Effector memory CD8-positive, alpha-beta T cell (primary cell): Measurements from ENCODE around the gene COA5.

Experiments used
- ATAC-seq: fragments of 150-1000 bp; cut with Tn5 transposase; replicated peaks from 2 replicates; pipeline ENCODE4 v1.10.0; 2021; ENCODE audit warnings: mild to moderate bottlenecking, moderate library complexity
- DNase-seq, 3 experiments: peaks; one replicate each; pipeline ENCODE4 v3.0.0; 2021
- H3K27ac Mint-ChIP-seq, 2 donors: one replicate each; pipeline ENCODE4 v1.8.0; 2022; ENCODE audit warnings: mild to moderate bottlenecking in 2 of 2, mixed read lengths in 2 of 2, moderate library complexity in 2 of 2
- H3K27me3 Mint-ChIP-seq, 2 donors: one replicate each; pipeline ENCODE4 v1.8.0; 2022; ENCODE audit warnings: mixed read lengths in 2 of 2
- H3K36me3 Mint-ChIP-seq: one replicate; pipeline ENCODE4 v1.8.0; 2022; ENCODE audit warnings: mild to moderate bottlenecking, moderate library complexity, mixed read lengths; ENCODE audit not compliant: insufficient read depth
- H3K4me1 Mint-ChIP-seq, 2 donors: one replicate each; pipeline ENCODE4 v1.8.0; 2022; ENCODE audit warnings: low read depth in 2 of 2, mixed read lengths in 2 of 2
- H3K4me3 Mint-ChIP-seq, 2 donors: one replicate each; pipeline ENCODE4 v1.8.0; 2022; ENCODE audit warnings: mild to moderate bottlenecking in 2 of 2, mixed read lengths in 2 of 2, moderate library complexity in 2 of 2
- H3K9me3 Mint-ChIP-seq, 2 donors: one replicate each; pipeline ENCODE4 v1.8.0; 2022; ENCODE audit warnings: mixed read lengths in 2 of 2
- total RNA-seq, 9 experiments: gene quantifications; one replicate each; lab custom pipeline; 2026; lab: John Stamatoyannopoulos, UW

The COA5 gene
- total RNA-seq, result 10.8 to 43.5 (median 26.6) reads per million in 9 experiments

- Mint-ChIP-seq H3K36me3 (peaks cover 49% of the 10 kb centered on the region), H3K27me3 (no peaks in the 10 kb centered on the region), H3K4me1 (peaks cover 44 to 71% of the 10 kb centered on the region in 2 donors), H3K9me3 (no peaks in the 10 kb centered on the region), H3K4me3 (peak within 1 kb of the TSS; percentile 90 to 94), H3K27ac (peak within 1 kb of the TSS; percentile 96)
- ATAC-seq (peak; percentile 91), DNase-seq (peak; percentile 85 to 90 (median 89))
Measured at GRCh38 chr2:98608116-98608961, at the start of gene COA5, which contains the start of gene UNC50. TSS of gene COA5 (minus strand) at chr2:98608512. CDS start at chr2:98608405, 107 bp downstream. TSS of gene UNC50 (plus strand) at chr2:98608589. CDS start at chr2:98609760, 1,171 bp downstream.

GRCh38 chr2:98656800-98657199 lies 48.5 kb upstream of the COA5 start:
- H3K9me3 Mint-ChIP-seq, result no peaks in the 10 kb centered on the region
- peak overlapping the region; percentile 67 to 72 for H3K4me3 Mint-ChIP-seq
- ATAC-seq (peak; percentile 89), DNase-seq (peak; percentile 49 to 59 (median 57))
- H3K36me3 Mint-ChIP-seq, result peaks cover 59% of the 10 kb centered on the region
- peak overlapping the region; percentile 78 to 88 for H3K27ac Mint-ChIP-seq
- H3K4me1 Mint-ChIP-seq, result peaks cover 59 to 81% of the 10 kb centered on the region in 2 donors
- no peaks in the 10 kb centered on the region for H3K27me3 Mint-ChIP-seq

- peak overlapping the region; percentile 78 to 88 for H3K27ac Mint-ChIP-seq
- H3K9me3 Mint-ChIP-seq, result peaks cover 2% of the 10 kb centered on the region in 2 donors
- DNase-seq (no peak), ATAC-seq (peak; percentile 44)
- H3K27me3 Mint-ChIP-seq, result no peaks in the 10 kb centered on the region
- H3K36me3 Mint-ChIP-seq, result peaks cover 65% of the 10 kb centered on the region
- peaks cover 60 to 84% of the 10 kb centered on the region in 2 donors for H3K4me1 Mint-ChIP-seq
- H3K4me3 Mint-ChIP-seq, result peak overlapping the region; percentile 19 to 80
Measured at GRCh38 chr2:98654699-98655495, 46.6 kb upstream of the COA5 start.

- H3K4me3 Mint-ChIP-seq, result peak overlapping the region; percentile 65 to 80
- peaks cover 3 to 8% of the 10 kb centered on the region in 2 donors for H3K9me3 Mint-ChIP-seq
- H3K4me1 Mint-ChIP-seq, result peaks cover 56 to 67% of the 10 kb centered on the region in 2 donors
- no peak for DNase-seq
- no peak for ATAC-seq
- H3K36me3 Mint-ChIP-seq, result peaks cover 85% of the 10 kb centered on the region
- H3K27ac Mint-ChIP-seq, result peak overlapping the region; percentile 78 to 88
- H3K27me3 Mint-ChIP-seq, result no peaks in the 10 kb centered on the region
Measured at GRCh38 chr2:98650998-98651397, 42.7 kb upstream of the COA5 start.

GRCh38 chr2:98649992-98650375 lies 41.7 kb upstream of the COA5 start:
- ATAC-seq, result no peak
- DNase-seq, result no peak
- Mint-ChIP-seq H3K4me1 (peaks cover 53 to 62% of the 10 kb centered on the region in 2 donors), H3K36me3 (peaks cover 81% of the 10 kb centered on the region), H3K27ac (peak overlapping the region; percentile 78 to 88), H3K4me3 (peak overlapping the region; percentile 47 to 50), H3K27me3 (no peaks in the 10 kb centered on the region), H3K9me3 (peaks cover 3 to 8% of the 10 kb centered on the region in 2 donors)

GRCh38 chr2:98649135-98649991 lies 41.1 kb upstream of the COA5 start:
- DNase-seq (peak; percentile 79 to 87 (median 84)), ATAC-seq (peak; percentile 95)
- Mint-ChIP-seq H3K4me1 (peaks cover 49 to 55% of the 10 kb centered on the region in 2 donors), H3K27ac (peak overlapping the region; percentile 78 to 88), H3K36me3 (peaks cover 82% of the 10 kb centered on the region), H3K27me3 (no peaks in the 10 kb centered on the region), H3K4me3 (peak overlapping the region; percentile 47 to 50), H3K9me3 (peaks cover 3 to 8% of the 10 kb centered on the region in 2 donors)

GRCh38 chr2:98648451-98648850 lies 40.1 kb upstream of the COA5 start:
- H3K27ac Mint-ChIP-seq, result peak overlapping the region; percentile 78 to 88
- ATAC-seq (no peak), DNase-seq (no peak)
- H3K4me3 Mint-ChIP-seq, result no peak overlapping the region
- H3K4me1 Mint-ChIP-seq, result peaks cover 42 to 54% of the 10 kb centered on the region in 2 donors
- H3K27me3 Mint-ChIP-seq, result no peaks in the 10 kb centered on the region
- H3K36me3 Mint-ChIP-seq, result peaks cover 85% of the 10 kb centered on the region
- peaks cover 3 to 8% of the 10 kb centered on the region in 2 donors for H3K9me3 Mint-ChIP-seq

GRCh38 chr2:98647636-98648035 lies 39.3 kb upstream of the COA5 start:
- H3K36me3 Mint-ChIP-seq, result peaks cover 85% of the 10 kb centered on the region
- H3K9me3 Mint-ChIP-seq, result peaks cover 3 to 8% of the 10 kb centered on the region in 2 donors
- peaks cover 35 to 45% of the 10 kb centered on the region in 2 donors for H3K4me1 Mint-ChIP-seq
- no peak overlapping the region for H3K4me3 Mint-ChIP-seq
- no peaks in the 10 kb centered on the region for H3K27me3 Mint-ChIP-seq
- DNase-seq, result no peak
- peak overlapping the region; percentile 78 to 88 for H3K27ac Mint-ChIP-seq
- ATAC-seq, result no peak

- no peaks in the 10 kb centered on the region for H3K27me3 Mint-ChIP-seq
- peaks cover 9 to 14% of the 10 kb centered on the region in 2 donors for H3K4me1 Mint-ChIP-seq
- DNase-seq (no peak), ATAC-seq (no peak)
- peak overlapping the region; percentile 29 to 35 for H3K27ac Mint-ChIP-seq
- H3K36me3 Mint-ChIP-seq, result peaks cover 92% of the 10 kb centered on the region
- H3K4me3 Mint-ChIP-seq, result no peak overlapping the region
- H3K9me3 Mint-ChIP-seq, result no peaks in the 10 kb centered on the region
Measured at GRCh38 chr2:98643496-98644100, 35.3 kb upstream of the COA5 start.

- H3K27me3 Mint-ChIP-seq, result no peaks in the 10 kb centered on the region
- peaks cover 90% of the 10 kb centered on the region for H3K36me3 Mint-ChIP-seq
- no peaks in the 10 kb centered on the region for H3K9me3 Mint-ChIP-seq
- peak overlapping the region; percentile 91 to 96 for H3K27ac Mint-ChIP-seq
- peak overlapping the region; percentile 31 to 72 for H3K4me3 Mint-ChIP-seq
- DNase-seq, result peak; percentile 62 to 66 (median 66)
- ATAC-seq, result peak; percentile 89
- peaks cover 29 to 32% of the 10 kb centered on the region in 2 donors for H3K4me1 Mint-ChIP-seq
Measured at GRCh38 chr2:98637401-98638147, 29.3 kb upstream of the COA5 start.

GRCh38 chr2:98634406-98635092 lies 26.2 kb upstream of the COA5 start:
- Mint-ChIP-seq H3K4me3 (peak overlapping the region; percentile 43 to 76), H3K27ac (peak overlapping the region; percentile 96 to 99), H3K36me3 (peaks cover 85% of the 10 kb centered on the region), H3K27me3 (no peaks in the 10 kb centered on the region), H3K4me1 (peaks cover 29 to 30% of the 10 kb centered on the region in 2 donors), H3K9me3 (no peaks in the 10 kb centered on the region)
- peak; percentile 44 for ATAC-seq
- DNase-seq, result peak; percentile 50 to 61 (median 55)
